GM12878 (cell line): ENCODE results near the gene CTAGE6.
A peak's percentile ranks its signal among the peaks of the same experiment; 100 is the strongest.
"Not testable (repeated sequence)": the region's sequence is repeated elsewhere in the genome, so short reads cannot be mapped to it uniquely, and the experiment has no call there.

Experiments
- CBX5 ChIP-seq: sonication (generic); IDR thresholded peaks from 2 replicates; pipeline ENCODE4 v1.6.1; 2016; ENCODE audit warnings: low read depth, moderate library complexity, mild to moderate bottlenecking, inconsistent platforms
- KDM1A ChIP-seq: fragments of 200-600 bp; sonication (generic); IDR thresholded peaks from 2 replicates; pipeline ENCODE4 v1.6.1; 2016; ENCODE audit warnings: borderline replicate concordance
- MXI1 ChIP-seq: fragments of 150-350 bp; IDR thresholded peaks from 2 replicates; pipeline ENCODE4 v1.6.1; 2011; ENCODE audit warnings: low read depth, mild to moderate bottlenecking, inconsistent platforms, low read length, improper control_type of control experiment
- NR2C2 ChIP-seq: IDR thresholded peaks from 2 replicates; pipeline ENCODE4 v1.6.1; 2011; ENCODE audit warnings: borderline replicate concordance, low read depth; ENCODE audit not compliant: control insufficient read depth, insufficient read length
- POLR2A ChIP-seq: IDR thresholded peaks from 2 replicates; pipeline ENCODE4 v1.6.1; 2011; ENCODE audit warnings: low read depth, mild to moderate bottlenecking, low read length
- RAD21 ChIP-seq: IDR thresholded peaks from 2 replicates; pipeline ENCODE4 v1.6.1; 2011; ENCODE audit warnings: mild to moderate bottlenecking, low read depth, low read length, moderate library complexity; ENCODE audit not compliant: insufficient read depth
- RB1 ChIP-seq: fragments of 450-650 bp; formaldehyde crosslinking; IDR thresholded peaks from 2 replicates; pipeline ENCODE4 v1.6.1; 2017; ENCODE audit warnings: mild to moderate bottlenecking, borderline replicate concordance
- TF ChIP-seq, protein P1 (sequence below), 3 experiments: IDR thresholded peaks in 2 of 3; conservative IDR thresholded peaks in 1 of 3; 2 replicates each; pipeline ENCODE4 v1.5.1; 2011; ENCODE audit warnings: low read depth in 3 of 3, low read length in 3 of 3, mild to moderate bottlenecking in 3 of 3, control low read depth in 2 of 3, moderate library complexity in 2 of 3, inconsistent platforms in 1 of 3, mixed read lengths in 1 of 3; ENCODE audit not compliant: control insufficient read depth in 2 of 3, insufficient read depth in 1 of 3; ENCODE audit errors: extremely low read depth in 1 of 3

DNA sequence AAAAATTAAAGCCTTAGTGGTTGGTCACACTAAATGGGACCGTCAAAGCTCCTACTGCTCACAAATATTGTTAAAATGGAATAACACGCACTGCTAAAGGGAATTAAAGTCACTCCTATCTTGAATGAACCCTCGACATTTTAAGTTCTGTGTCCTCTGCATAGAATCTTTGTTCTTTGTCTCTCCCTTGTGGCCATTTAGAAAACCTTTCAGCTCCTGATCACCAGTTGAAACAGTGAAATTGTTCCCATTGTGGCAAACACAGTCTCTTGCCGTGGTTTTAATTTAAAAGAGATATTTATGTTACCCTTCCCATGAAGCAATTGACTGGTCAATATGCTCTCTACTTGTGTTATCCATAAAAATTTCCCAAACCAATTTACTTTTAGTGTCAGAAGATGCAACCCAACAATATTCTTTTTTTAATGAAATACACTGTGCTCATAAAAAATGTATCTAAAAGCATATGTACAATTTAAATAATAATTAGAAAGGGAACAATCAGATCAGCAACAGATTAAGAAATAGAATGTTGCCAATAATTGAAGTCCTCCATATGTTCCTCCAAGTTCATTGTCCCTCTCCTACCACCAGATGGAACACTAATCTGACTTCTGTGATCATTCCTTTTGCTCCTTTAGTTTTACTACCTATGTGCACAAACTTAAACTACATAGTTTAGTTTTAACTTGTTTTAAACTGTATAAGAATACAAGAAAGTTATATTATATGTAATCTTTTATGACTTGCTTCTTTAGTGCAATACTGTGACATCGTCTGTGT, 20.3 kb downstream of the CTAGE6 start:
- TF ChIP-seq NR2C2, KDM1A, MXI1, POLR2A, CBX5, RB1: not testable (repeated sequence)
- TF ChIP-seq, protein P1, sequence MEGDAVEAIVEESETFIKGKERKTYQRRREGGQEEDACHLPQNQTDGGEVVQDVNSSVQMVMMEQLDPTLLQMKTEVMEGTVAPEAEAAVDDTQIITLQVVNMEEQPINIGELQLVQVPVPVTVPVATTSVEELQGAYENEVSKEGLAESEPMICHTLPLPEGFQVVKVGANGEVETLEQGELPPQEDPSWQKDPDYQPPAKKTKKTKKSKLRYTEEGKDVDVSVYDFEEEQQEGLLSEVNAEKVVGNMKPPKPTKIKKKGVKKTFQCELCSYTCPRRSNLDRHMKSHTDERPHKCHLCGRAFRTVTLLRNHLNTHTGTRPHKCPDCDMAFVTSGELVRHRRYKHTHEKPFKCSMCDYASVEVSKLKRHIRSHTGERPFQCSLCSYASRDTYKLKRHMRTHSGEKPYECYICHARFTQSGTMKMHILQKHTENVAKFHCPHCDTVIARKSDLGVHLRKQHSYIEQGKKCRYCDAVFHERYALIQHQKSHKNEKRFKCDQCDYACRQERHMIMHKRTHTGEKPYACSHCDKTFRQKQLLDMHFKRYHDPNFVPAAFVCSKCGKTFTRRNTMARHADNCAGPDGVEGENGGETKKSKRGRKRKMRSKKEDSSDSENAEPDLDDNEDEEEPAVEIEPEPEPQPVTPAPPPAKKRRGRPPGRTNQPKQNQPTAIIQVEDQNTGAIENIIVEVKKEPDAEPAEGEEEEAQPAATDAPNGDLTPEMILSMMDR (IDR thresholded peaks at IDR 0.05 in 2 of 3, conservative IDR thresholded peaks at IDR 0.05 in 1 of 3; ENCODE audit: control insufficient read depth in 2 of 3, extremely low read depth in 1 of 3, insufficient read depth in 1 of 3, low read depth in 3 of 3, low read length in 3 of 3) = peak; percentile 49 to 72 (median 53); a peak in 5 of 6 replicates
- TF ChIP-seq RAD21 = peak; percentile 83
